Small intestine (tissue), 7 donors: ENCODE measurements around the gene WFIKKN1. TPM values are rescaled to one million over a fixed set of nuclear protein-coding genes. Genes with fewer than 3 reads are reported as not detected.

Experiments used
- DNase-seq, 2 donors: peaks; one replicate each; pipeline versions ENCODE4 v3.0.0 to v3.0.0-alpha.2; 2013
- FAIRE-seq: peaks from 2 replicates; lab custom pipeline; 2012; peaks lifted over from hg19 to GRCh38; lab: Jason Lieb, UNC
- H3K27ac ChIP-seq, 3 donors: one replicate each; pipeline ENCODE4 v1.5.1; 2013; ENCODE audit warnings: low read length in 2 of 3, mild to moderate bottlenecking in 2 of 3, control low read depth in 1 of 3, inconsistent platforms in 1 of 3, low read depth in 1 of 3, moderate library complexity in 1 of 3
- H3K27me3 ChIP-seq, 3 donors: one replicate each; pipeline ENCODE4 v1.6.1; 2013; ENCODE audit warnings: low read length in 3 of 3, inconsistent platforms in 1 of 3; ENCODE audit not compliant: control insufficient read depth in 3 of 3, insufficient read depth in 3 of 3
- H3K36me3 ChIP-seq, 3 donors: one replicate each; pipeline ENCODE4 v1.6.1; 2013; ENCODE audit warnings: low read length in 3 of 3, inconsistent platforms in 1 of 3, low read depth in 1 of 3, mild to moderate bottlenecking in 1 of 3, moderate library complexity in 1 of 3; ENCODE audit not compliant: control insufficient read depth in 3 of 3, insufficient read depth in 2 of 3
- H3K4me1 ChIP-seq, 3 donors: one replicate each; pipeline ENCODE4 v1.6.1; 2013; ENCODE audit warnings: low read length in 2 of 3, inconsistent platforms in 1 of 3, low read depth in 1 of 3, mild to moderate bottlenecking in 1 of 3, moderate library complexity in 1 of 3; ENCODE audit not compliant: control insufficient read depth in 3 of 3, insufficient read depth in 2 of 3
- H3K4me3 ChIP-seq, 3 donors: one replicate each; pipeline ENCODE4 v1.5.1; 2013; ENCODE audit warnings: low read length in 3 of 3, control low read depth in 1 of 3, inconsistent platforms in 1 of 3, low read depth in 1 of 3, mild to moderate bottlenecking in 1 of 3, moderate library complexity in 1 of 3
- H3K9me3 ChIP-seq, 2 donors: one replicate each; pipeline ENCODE4 v1.6.1; 2013; ENCODE audit warnings: low read depth in 1 of 2, low read length in 1 of 2; ENCODE audit not compliant: control insufficient read depth in 2 of 2, insufficient read depth in 1 of 2
- WGBS, 3 donors: extraction: QIAGEN DNeasy Blood & Tissue Kit; methylation state at CpG; one replicate each; pipeline ENCODE4 v1.1.7; 2013; 5-methylcytosine and 5-hydroxymethylcytosine counted together
- polyA plus RNA-seq, 4 donors: library from polyadenylated mRNA; stranded (reverse) in 3 of 4; unstranded in 1 of 4; fragments of 200-250 nt in 3 of 4; fragments of 120-200 nt in 1 of 4; gene quantifications; one replicate each; pipeline versions ENCODE4 v1.2.1 to v1.2.3, GENCODE V29; 2013
- donor health status: healthy with polysubstance abuse.
- donor health status: control.
- donor health status: control.
- donor health status: Bipolar disorder and iron deficiency.
- donor health status: healthy.

The WFIKKN1 gene
- polyA plus RNA-seq, 4 donors = 0.60 to 7.6 (median 3.6) TPM

DNA sequence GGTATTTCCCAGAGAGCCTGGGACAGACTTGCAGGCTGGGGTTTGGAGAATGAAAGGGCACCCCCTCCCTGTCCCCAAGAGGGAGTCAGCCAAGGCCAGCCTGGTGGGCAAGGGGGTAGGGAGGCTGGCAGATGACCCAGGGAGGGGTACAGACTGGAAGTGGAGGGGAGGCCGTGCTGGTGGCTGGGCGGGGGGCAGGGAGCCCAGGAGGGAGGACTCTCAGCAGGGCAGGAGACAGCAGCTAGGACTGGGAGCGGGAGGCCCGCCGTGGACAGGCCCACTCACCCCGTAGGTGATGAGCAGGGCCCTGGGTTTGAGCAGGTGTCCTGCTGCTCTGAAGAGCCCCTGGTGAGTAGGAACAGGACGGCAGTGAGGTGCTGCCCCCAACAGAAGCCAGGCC is 4.2 kb downstream of the WFIKKN1 start:
- no peak for DNase-seq
- Histone ChIP-seq H3K27ac (no peak overlapping the region), H3K36me3 (peaks cover 0 to 24% (median 0%) of the 10 kb centered on the region in 3 donors), H3K4me1 (peaks cover 0 to 35% (median 3%) of the 10 kb centered on the region in 3 donors), H3K4me3 (peak overlapping the region in 1 of 3 donors; percentile 72), H3K9me3 (no peaks in the 10 kb centered on the region), H3K27me3 (no peaks in the 10 kb centered on the region)
- FAIRE-seq = no peak
- 84 to 91% (median 89%) methylated on average over 6 to 7 of the region's 7 CpGs for WGBS, 3 donors

DNA sequence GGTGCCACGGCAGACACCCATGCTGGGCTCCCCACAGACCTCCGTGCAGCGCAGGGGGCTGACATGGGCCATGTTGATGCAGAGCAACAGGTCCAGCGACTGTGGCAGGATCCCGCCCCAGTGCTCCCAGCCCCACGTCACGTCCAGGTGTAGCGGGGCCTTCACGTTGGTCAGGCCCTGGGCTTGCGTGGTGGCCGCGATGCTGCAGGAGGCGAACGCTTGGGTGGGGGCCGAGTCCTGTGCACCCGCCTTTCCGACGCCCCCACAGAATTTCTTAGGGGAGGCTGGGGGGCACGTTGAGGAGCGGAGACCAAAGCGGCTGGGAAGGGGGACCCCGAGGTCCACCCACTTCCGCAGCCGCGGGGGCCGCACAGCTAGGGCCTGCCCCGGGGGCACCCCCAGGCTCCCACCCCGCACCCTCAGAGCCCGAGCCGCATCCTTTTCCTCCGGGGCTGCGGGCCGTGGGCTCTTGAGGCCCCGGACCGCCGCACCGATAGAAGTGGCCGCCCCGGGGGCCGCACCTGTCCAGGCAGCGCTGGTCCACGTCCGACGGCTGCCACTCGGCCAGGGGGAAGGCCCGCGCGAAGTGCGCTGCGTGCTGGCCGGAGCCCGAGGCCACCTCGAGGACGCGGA is 4.9 kb downstream of the WFIKKN1 start:
- Histone ChIP-seq H3K36me3 (peaks cover 0 to 22% (median 0%) of the 10 kb centered on the region in 3 donors), H3K9me3 (no peaks in the 10 kb centered on the region), H3K4me3 (peak overlapping the region; percentile 51 to 74 (median 72)), H3K4me1 (peaks cover 0 to 33% (median 3%) of the 10 kb centered on the region in 3 donors), H3K27me3 (no peaks in the 10 kb centered on the region), H3K27ac (peak overlapping the region; percentile 52 to 98 (median 96))
- WGBS, 3 donors = 2 to 4% (median 2%) methylated on average over 39 to 55 of the region's 55 CpGs
- FAIRE-seq (no peak), DNase-seq (peak in 1 of 2 donors; percentile 38)

DNA sequence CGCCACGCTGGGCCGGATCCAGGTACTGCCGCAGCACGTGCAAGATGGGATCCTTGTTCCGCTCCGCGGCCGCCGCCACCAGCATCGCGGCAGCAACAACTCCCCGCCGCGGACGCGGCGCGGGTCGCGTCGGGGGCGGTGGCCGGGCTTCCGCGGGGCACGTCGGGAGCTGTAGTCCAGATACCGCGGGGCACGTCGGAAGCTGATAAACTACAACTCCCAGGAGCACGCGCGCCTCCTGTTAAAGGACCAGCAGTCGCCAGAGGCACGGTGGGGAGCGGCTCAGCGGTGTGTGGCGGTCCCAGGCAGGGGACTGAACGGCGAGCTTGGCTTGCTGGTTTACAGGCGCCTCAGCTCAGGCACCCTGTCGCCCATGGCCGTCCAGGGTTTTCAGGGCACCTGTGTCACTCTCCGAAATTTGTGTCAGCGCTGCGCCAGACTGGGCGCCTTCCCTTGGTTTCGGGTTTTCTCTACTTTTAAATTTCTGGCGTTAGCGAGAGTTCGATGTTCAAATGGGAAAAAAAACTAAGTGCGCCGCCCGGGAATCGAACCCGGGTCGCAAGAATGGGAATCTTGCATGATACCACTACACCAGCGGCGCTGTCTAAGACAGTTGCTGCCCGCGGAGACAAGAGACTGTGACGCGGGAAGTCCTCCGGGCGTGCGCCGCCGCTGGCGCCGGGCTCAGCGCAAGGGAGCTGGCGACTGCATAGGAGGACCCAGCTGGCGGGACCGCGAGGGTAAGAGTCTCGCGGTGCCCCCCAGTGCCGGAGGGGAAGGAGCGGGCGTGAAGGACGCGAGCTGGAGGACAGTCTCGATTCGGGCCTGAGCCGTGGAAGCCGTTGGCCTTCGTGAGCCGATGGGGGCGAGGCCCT is 5.7 kb downstream of the WFIKKN1 start, which contains the start of gene METTL26:
TSS of gene METTL26 (minus strand) at position 100 of the 875 bp plus-strand sequence. CDS start at position 85, 15 bp downstream.
- H3K4me3 ChIP-seq = peak within 1 kb of the TSS; percentile 51 to 74 (median 72)

DNA sequence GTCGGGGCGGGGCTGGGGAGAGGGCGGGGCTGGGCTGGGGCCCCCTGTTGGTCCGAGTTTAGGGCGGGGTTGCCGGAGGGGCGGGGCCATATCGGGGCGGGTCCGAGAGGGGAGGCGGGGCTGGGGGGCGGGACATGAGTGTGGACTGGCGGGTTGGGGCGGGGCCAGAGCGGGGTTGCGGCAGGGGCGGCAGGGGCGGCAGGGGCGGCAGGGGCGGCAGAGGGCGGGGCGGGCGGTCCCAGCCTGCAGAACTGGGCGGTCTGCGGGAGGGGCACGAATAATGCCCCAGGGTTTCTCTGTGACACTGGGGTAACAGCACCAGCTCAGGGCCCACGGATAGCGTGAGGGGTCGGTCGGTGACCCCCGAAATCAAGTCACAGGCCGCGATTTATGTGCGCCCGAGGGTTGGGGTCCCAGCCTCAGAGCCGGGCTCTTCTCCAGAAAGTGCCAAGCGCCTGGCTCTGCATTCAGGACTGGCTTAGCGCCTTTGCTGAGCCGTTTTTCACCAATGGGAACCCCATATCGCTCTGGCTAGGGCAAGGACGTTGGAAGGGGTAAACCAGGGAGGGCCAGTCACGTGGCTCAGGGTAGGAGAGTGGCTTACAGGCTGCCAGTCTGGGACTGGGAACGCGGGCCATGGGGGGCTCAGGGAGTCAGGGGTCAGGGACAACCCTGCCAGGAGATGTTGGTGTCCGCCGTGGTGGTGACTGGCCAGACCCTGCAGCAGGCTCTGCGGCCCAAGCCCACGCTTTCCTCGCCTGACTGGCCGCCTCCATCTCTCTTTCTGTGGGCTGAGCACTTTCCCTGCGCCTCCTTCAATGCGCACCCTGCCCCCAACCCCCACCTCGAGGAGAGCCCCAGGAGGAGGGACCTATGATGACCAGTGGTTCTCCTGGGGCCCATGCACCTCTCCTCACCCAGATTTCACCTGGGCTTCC is 6.6 kb downstream of the WFIKKN1 start:
- Histone ChIP-seq H3K27me3 (no peaks in the 10 kb centered on the region), H3K9me3 (no peaks in the 10 kb centered on the region), H3K36me3 (peaks cover 0 to 21% (median 0%) of the 10 kb centered on the region in 3 donors), H3K4me3 (peak overlapping the region; percentile 29 to 74 (median 72)), H3K4me1 (peaks cover 0 to 30% (median 0%) of the 10 kb centered on the region in 3 donors), H3K27ac (peak overlapping the region in 2 of 3 donors; percentile 96 to 98)
- DNase-seq (peak; percentile 50 to 89), FAIRE-seq (no peak)
- 14 to 16% (median 15%) methylated on average over 32 to 53 of the region's 53 CpGs for WGBS, 3 donors

More for the DNA sequence above, 5.7 kb downstream of the WFIKKN1 start, which contains the start of gene METTL26:
- peak within 1 kb of the TSS; percentile 96 to 98 (median 96) for H3K27ac ChIP-seq
- peaks cover 0 to 30% (median 0%) of the 10 kb centered on the region in 3 donors for H3K4me1 ChIP-seq
- peaks cover 0 to 22% (median 0%) of the 10 kb centered on the region in 3 donors for H3K36me3 ChIP-seq
- 0% methylated on average over 76 to 91 of the region's 91 CpGs for WGBS, 3 donors
- H3K27me3 ChIP-seq = no peaks in the 10 kb centered on the region
- DNase-seq (peak; percentile 96), FAIRE-seq (no peak)
- H3K9me3 ChIP-seq = no peaks in the 10 kb centered on the region

GRCh38 chr16:638034-638543 is 7.3 kb downstream of the WFIKKN1 start:
- FAIRE-seq (no peak), DNase-seq (no peak)
- Histone ChIP-seq H3K9me3 (no peaks in the 10 kb centered on the region), H3K27me3 (no peaks in the 10 kb centered on the region), H3K36me3 (peaks cover 0 to 20% (median 0%) of the 10 kb centered on the region in 3 donors), H3K4me1 (peaks cover 0 to 37% (median 0%) of the 10 kb centered on the region in 3 donors), H3K27ac (no peak overlapping the region), H3K4me3 (no peak overlapping the region)
- 83 to 88% (median 86%) methylated on average over 13 to 15 of the region's 15 CpGs for WGBS, 3 donors

DNA sequence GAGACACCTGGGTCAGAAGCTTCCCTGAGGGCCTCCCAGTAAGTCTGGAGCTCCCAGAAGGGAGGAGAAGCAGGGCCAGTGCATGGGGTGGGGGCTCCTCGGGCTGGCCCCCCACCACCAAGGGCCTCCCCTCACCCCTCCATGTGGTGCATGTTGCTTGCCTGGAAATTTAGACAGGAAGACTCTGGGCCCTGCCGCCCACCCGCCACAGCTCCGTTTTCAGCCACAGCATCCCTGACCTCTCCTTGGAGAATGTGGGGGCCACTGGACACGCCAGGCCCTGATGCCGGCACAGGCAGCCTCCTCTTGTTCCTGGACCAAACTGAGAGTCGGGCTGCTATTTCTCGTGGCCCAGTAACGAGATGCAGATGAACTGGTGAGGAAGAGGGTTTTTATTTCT is 8.1 kb downstream of the WFIKKN1 start:
- Histone ChIP-seq H3K9me3 (no peaks in the 10 kb centered on the region), H3K27ac (no peak overlapping the region), H3K4me3 (no peak overlapping the region), H3K36me3 (peaks cover 0 to 23% (median 0%) of the 10 kb centered on the region in 3 donors), H3K4me1 (peaks cover 0 to 40% (median 0%) of the 10 kb centered on the region in 3 donors), H3K27me3 (no peaks in the 10 kb centered on the region)
- 83 to 85% (median 85%) methylated on average over 9 of the region's 9 CpGs for WGBS, 3 donors
- FAIRE-seq (no peak), DNase-seq (no peak)

- Histone ChIP-seq H3K9me3 (no peaks in the 10 kb centered on the region), H3K36me3 (peaks cover 0 to 29% (median 0%) of the 10 kb centered on the region in 3 donors), H3K4me3 (peak overlapping the region in 2 of 3 donors; percentile 69 to 97), H3K4me1 (peaks cover 0 to 44% (median 4%) of the 10 kb centered on the region in 3 donors), H3K27me3 (no peaks in the 10 kb centered on the region), H3K27ac (peak overlapping the region in 1 of 3 donors; percentile 89)
- 80 to 93% (median 88%) methylated on average over 4 to 5 of the region's 5 CpGs for WGBS, 3 donors
- FAIRE-seq (no peak), DNase-seq (no peak)
Observed at GRCh38 chr16:640614-641013, 9.8 kb downstream of the WFIKKN1 start.
